IMR-90 (cell line): ENCODE data around the gene IP6K2. TPM values are rescaled to one million over a fixed set of nuclear protein-coding genes. Genes with fewer than 3 reads are reported as not detected.

Experiments
- ATAC-seq: fragments of 200-7000 bp; cut with Tn5 transposase; 2 replicates; pipeline ENCODE4 v1.9.1; 2020; ENCODE audit warnings: low read depth, mild to moderate bottlenecking, moderate library complexity
- BruUV-seq: library from RNA; stranded (reverse); fragments of 400-500 nt; replicated peaks from 2 replicates; lab custom pipeline; 2021; lab: Mats Ljungman, UMichigan
- CTCF ChIA-PET: fragments of 300-600 bp; formaldehyde crosslinking; extraction: SDS; loops from one replicate; lab custom pipeline; 2021; ENCODE audit warnings: antibody characterized with exemption; lab: Yijun Ruan, JAX
- POLR2A ChIA-PET: fragments of 300-600 bp; sonication (Branson Sonifier 250); formaldehyde crosslinking; loops from one replicate; lab custom pipeline; 2022; ENCODE audit warnings: antibody characterized with exemption; ENCODE audit not compliant: unreplicated experiment; lab: Charles Lee
- DNase-seq: peaks from one replicate; pipeline ENCODE4 v3.0.0; 2013
- H2AFZ ChIP-seq: replicated peaks from 2 replicates; pipeline ENCODE3; 2013; ENCODE audit warnings: low read length, mild to moderate bottlenecking; ENCODE audit not compliant: poor library complexity
- H2AK5ac ChIP-seq: 2 replicates; pipeline ENCODE4 v1.6.1; 2013; ENCODE audit warnings: low read depth, low read length, inconsistent platforms
- H2AK9ac ChIP-seq: replicated peaks from 2 replicates; pipeline ENCODE3; 2013; ENCODE audit warnings: mild to moderate bottlenecking, low read depth, low read length, moderate library complexity; ENCODE audit not compliant: poor library complexity
- H2BK120ac ChIP-seq: 2 replicates; pipeline ENCODE4 v1.6.1; 2013; ENCODE audit warnings: low read depth, low read length, inconsistent platforms
- H2BK15ac ChIP-seq: 3 replicates; pipeline ENCODE4 v1.6.1; 2013; ENCODE audit warnings: low read depth, low read length, inconsistent platforms
- H2BK20ac ChIP-seq: 2 replicates; pipeline ENCODE4 v1.6.1; 2013; ENCODE audit warnings: low read depth, mild to moderate bottlenecking, inconsistent platforms, low read length, moderate library complexity
- H2BK5ac ChIP-seq: 2 replicates; pipeline ENCODE4 v1.6.1; 2013; ENCODE audit warnings: mild to moderate bottlenecking, low read depth, low read length, inconsistent platforms; ENCODE audit not compliant: poor library complexity, severe bottlenecking
- H3K14ac ChIP-seq: replicated peaks from 2 replicates; pipeline ENCODE4 v1.6.1; 2013; ENCODE audit warnings: low read depth, low read length, inconsistent platforms
- H3K18ac ChIP-seq: 2 replicates; pipeline ENCODE4 v1.6.1; 2013; ENCODE audit warnings: low read depth, low read length, control low read depth
- H3K23ac ChIP-seq: 2 replicates; pipeline ENCODE4 v1.6.1; 2013; ENCODE audit warnings: low read depth, low read length, inconsistent platforms
- H3K27ac ChIP-seq: 2 replicates; pipeline ENCODE4 v1.5.1; 2013; ENCODE audit warnings: mild to moderate bottlenecking, control low read depth, low read length; ENCODE audit not compliant: insufficient read depth
- H3K27me3 ChIP-seq: 2 replicates; pipeline ENCODE4 v1.6.1; 2013; ENCODE audit warnings: low read length; ENCODE audit not compliant: control insufficient read depth, insufficient read depth
- H3K36me3 ChIP-seq: 2 replicates; pipeline ENCODE4 v1.6.1; 2013; ENCODE audit warnings: low read length, mixed read lengths; ENCODE audit not compliant: control insufficient read depth, insufficient read depth
- H3K4ac ChIP-seq: 2 replicates; pipeline ENCODE4 v1.6.1; 2013; ENCODE audit warnings: low read depth, low read length, inconsistent platforms
- H3K4me1 ChIP-seq: 2 replicates; pipeline ENCODE4 v1.6.1; 2013; ENCODE audit warnings: low read length, mixed read lengths; ENCODE audit not compliant: control insufficient read depth, insufficient read depth
- H3K4me2 ChIP-seq: 2 replicates; pipeline ENCODE4 v1.6.1; 2013; ENCODE audit warnings: low read depth, mild to moderate bottlenecking, control low read depth, low read length, moderate library complexity
- H3K4me3 ChIP-seq: 2 replicates; pipeline ENCODE4 v1.5.1; 2013; ENCODE audit warnings: low read depth, mild to moderate bottlenecking, control low read depth, low read length, moderate library complexity; ENCODE audit not compliant: insufficient read depth
- H3K56ac ChIP-seq: 2 replicates; pipeline ENCODE4 v1.6.1; 2013; ENCODE audit warnings: low read length, inconsistent platforms; ENCODE audit not compliant: insufficient read depth; ENCODE audit errors: extremely low read depth
- H3K79me1 ChIP-seq, 2 experiments: 2 replicates each; pipeline ENCODE4 v1.6.1; 2013; ENCODE audit warnings: low read length in 2 of 2, inconsistent platforms in 1 of 2, low read depth in 1 of 2
- H3K9ac ChIP-seq: 2 replicates; pipeline ENCODE4 v1.6.1; 2013; ENCODE audit warnings: low read depth, low read length, control low read depth
- H3K9me1 ChIP-seq: 2 replicates; pipeline ENCODE4 v1.6.1; 2013; ENCODE audit warnings: low read length, inconsistent platforms; ENCODE audit not compliant: insufficient read depth
- H3K9me3 ChIP-seq: 2 replicates; pipeline ENCODE4 v1.6.1; 2013; ENCODE audit warnings: low read length; ENCODE audit not compliant: control insufficient read depth, insufficient read depth
- H4K20me1 ChIP-seq: 2 replicates; pipeline ENCODE4 v1.6.1; 2013; ENCODE audit warnings: low read length, inconsistent platforms; ENCODE audit not compliant: insufficient read depth
- H4K5ac ChIP-seq: 2 replicates; pipeline ENCODE4 v1.6.1; 2013; ENCODE audit warnings: mild to moderate bottlenecking, low read depth, low read length, control low read depth
- H4K8ac ChIP-seq, 2 experiments: 2 replicates each; pipeline ENCODE4 v1.6.1; 2013; ENCODE audit warnings: low read depth in 2 of 2, low read length in 2 of 2, control low read depth in 1 of 2, inconsistent platforms in 1 of 2
- H4K91ac ChIP-seq: 2 replicates; pipeline ENCODE4 v1.6.1; 2013; ENCODE audit warnings: low read depth, low read length, inconsistent platforms; ENCODE audit not compliant: insufficient read depth
- CHD1 ChIP-seq: IDR thresholded peaks from 2 replicates; pipeline ENCODE4 v1.6.1; 2012; ENCODE audit warnings: low read depth, low read length, improper control_type of control experiment
- WGBS, 2 experiments: methylation state at CpG; one replicate each; pipeline versions ENCODE4 v1.1.5 to v1.1.7; 2013; ENCODE audit warnings: missing lambda C conversion rate in 2 of 2; ENCODE audit not compliant: insufficient read length in 1 of 2; ENCODE audit errors: extremely low coverage in 2 of 2; 5-methylcytosine and 5-hydroxymethylcytosine counted together
- dilution Hi-C: fragments of 300-500 bp; cut with HindIII; formaldehyde crosslinking; loops from one replicate; pipeline ENCODE4 v1.14.3; 2018; ENCODE audit warnings: low sequenced_read_pairs; ENCODE audit not compliant: unreplicated experiment
- in situ Hi-C: fragments of 300-500 bp; cut with MboI; formaldehyde crosslinking; loops from 3 replicates; pipeline ENCODE4 v1.14.3; 2019; ENCODE audit warnings: low sequenced_read_pairs, inconsistent platforms, mixed read lengths
- intact Hi-C: fragments of 100-400 bp; cut with micrococcal nuclease; formaldehyde crosslinking; loops from 2 replicates; pipeline ENCODE4 v1.10.0; 2022
- microRNA-seq, 2 experiments: library from miRNA; stranded (forward) in 1 of 2; unstranded in 1 of 2; fragments of 10-50 nt in 1 of 2; fragments of <30 nt in 1 of 2; gene quantifications in 1 of 2; microRNA quantifications in 1 of 2; one replicate each; pipeline versions ENCODE3 to v1.1.0; 2013 to 2020; ENCODE audit not compliant: insufficient read depth in 1 of 2, insufficient read length in 1 of 2, unreplicated experiment in 1 of 2
- polyA plus RNA-seq, 3 experiments: library from polyadenylated mRNA; depleted of rRNA; stranded (reverse); fragments of >200 nt; gene quantifications; 2 replicates each; pipeline ENCODE4 v1.2.3, GENCODE V29; 2012; ENCODE audit warnings: low replicate concordance in 1 of 3
- small RNA-seq, 5 experiments: library from RNA; depleted of rRNA; stranded (forward); fragments of <200 nt; gene quantifications; one replicate each; pipeline ENCODE3, GENCODE V24; 2012
- total RNA-seq: library from RNA; depleted of rRNA; stranded (reverse); fragments of >200 nt; gene quantifications from 2 replicates; pipeline ENCODE4 v1.2.3, GENCODE V29; 2012; rRNA removed

Gene IP6K2
- total and polyA plus RNA-seq, 2 of the 4 experiments (the other 2 are of a cell fraction): 73.7 to 169 TPM

- H4K8ac ChIP-seq: no peak overlapping the region
- no peak overlapping the region for H3K4ac ChIP-seq
- no peak overlapping the region for H2BK5ac ChIP-seq
- dilution Hi-C loops (no loop called here), in situ Hi-C loops (no loop called here), intact Hi-C loops (loop anchor here (10.0 kb wide), 1 partner anchor 195 kb away; the partner anchor contains the start of genes ATRIP, CCDC51 and TMA7)
- no peak overlapping the region for H3K27ac ChIP-seq
- H3K4me3 ChIP-seq: no peak overlapping the region
- no peak overlapping the region for H3K4me2 ChIP-seq
- no peaks in the 10 kb centered on the region for H3K9me1 ChIP-seq
- no peak overlapping the region for H3K23ac ChIP-seq
- DNase-seq (no peak), ATAC-seq (no peak)
- peaks cover 7% of the 10 kb centered on the region for H3K4me1 ChIP-seq
- WGBS, 2 experiments: 77% methylated on average over 27 of the region's 38 CpGs; no CpG with 5 or more reads in 1 of the 2 experiments
- no peak overlapping the region for H2AFZ ChIP-seq
- H2AK9ac ChIP-seq: no peak overlapping the region
- H4K5ac ChIP-seq: no peak overlapping the region
- ChIA-PET POLR2A (no interaction called here), CTCF (no interaction called here)
- no peaks in the 10 kb centered on the region for H3K9me3 ChIP-seq
- BruUV-seq: no TSS peak
- H3K36me3 ChIP-seq: peaks cover 4% of the 10 kb centered on the region; the same call in 1 of the 2 replicates
- H3K9ac ChIP-seq: no peak overlapping the region
- no peak overlapping the region for H2BK20ac ChIP-seq
- H2AK5ac ChIP-seq: no peak overlapping the region
- no peak for TF ChIP-seq CHD1
- no peak overlapping the region for H4K91ac ChIP-seq
- no peak overlapping the region for H3K14ac ChIP-seq
- peaks cover 14 to 19% of the 10 kb centered on the region in 2 experiments; a peak in 3 of 4 replicates for H3K79me1 ChIP-seq
- no peaks in the 10 kb centered on the region for H3K27me3 ChIP-seq
- H2BK120ac ChIP-seq: no peak overlapping the region
- no peak overlapping the region for H2BK15ac ChIP-seq
- peaks cover 2% of the 10 kb centered on the region for H4K20me1 ChIP-seq
- no peak overlapping the region for H3K18ac ChIP-seq
- no peak overlapping the region for H3K56ac ChIP-seq
These were observed 76.9 kb downstream of the IP6K2 start for GRCh38 chr3:48639944-48640606.

Small RNA genes within 50 kb of the gene (microRNA-seq; reads per million reads assigned to microRNA genes)
- not detected for gene AC141002.1 (ENCODE audit: insufficient read depth, insufficient read length)
- gene MIR4793 (ENCODE audit: unreplicated experiment): not detected

Small RNA genes within 50 kb of the gene (small RNA-seq; reads per million reads assigned to genes)
- 0 reads per million in 5 experiments for gene AC141002.1

Other genes starting within 250 kb of the IP6K2 start
- 82.3 and 88.6 TPM in 2 replicates for gene SHISA5, start 213.0 kb downstream of the IP6K2 start, total RNA-seq
- 162 and 181 TPM in 2 replicates for gene SHISA5, start 213.0 kb downstream of the IP6K2 start, polyA plus RNA-seq (2012; rRNA removed)
- gene PFKFB4, start 160.4 kb downstream of the IP6K2 start, total RNA-seq: 16.1 and 17.0 TPM in 2 replicates
- gene PFKFB4, start 160.4 kb downstream of the IP6K2 start, polyA plus RNA-seq (2012; rRNA removed): 14.8 and 16.9 TPM in 2 replicates
- 0.54 and 0.56 TPM in 2 replicates for gene UCN2, start 153.4 kb downstream of the IP6K2 start, total RNA-seq
- 2.3 and 2.7 TPM in 2 replicates for gene UCN2, start 153.4 kb downstream of the IP6K2 start, polyA plus RNA-seq (2012; rRNA removed)
- gene COL7A1, start 121.9 kb downstream of the IP6K2 start, total RNA-seq: 3.1 and 4.1 TPM in 2 replicates
- gene COL7A1, start 121.9 kb downstream of the IP6K2 start, polyA plus RNA-seq (2012; rRNA removed): 20.3 and 23.2 TPM in 2 replicates
- 952 and 1,365 TPM in 2 replicates for gene UQCRC1, start 107.6 kb downstream of the IP6K2 start, total RNA-seq
- gene UQCRC1, start 107.6 kb downstream of the IP6K2 start, polyA plus RNA-seq (2012; rRNA removed): 410 and 474 TPM in 2 replicates
- gene TMEM89, start 95.5 kb downstream of the IP6K2 start, total RNA-seq: not detected in 2 replicates
- gene TMEM89, start 95.5 kb downstream of the IP6K2 start, polyA plus RNA-seq (2012; rRNA removed): 0.15 TPM in 1 of 2 replicates, not detected in the other
- gene SLC26A6, start 81.8 kb downstream of the IP6K2 start, total RNA-seq: 11.7 and 11.8 TPM in 2 replicates
- gene SLC26A6, start 81.8 kb downstream of the IP6K2 start, polyA plus RNA-seq (2012; rRNA removed): 31.4 and 34.3 TPM in 2 replicates
- gene CELSR3, start 54.3 kb downstream of the IP6K2 start, total RNA-seq: 0.18 and 0.28 TPM in 2 replicates
- 0.59 and 0.63 TPM in 2 replicates for gene CELSR3, start 54.3 kb downstream of the IP6K2 start, polyA plus RNA-seq (2012; rRNA removed)
- 21.0 and 21.9 TPM in 2 replicates for gene NCKIPSD, start 31.3 kb downstream of the IP6K2 start, total RNA-seq
- gene NCKIPSD, start 31.3 kb downstream of the IP6K2 start, polyA plus RNA-seq (2012; rRNA removed): 38.3 and 42.3 TPM in 2 replicates
- gene PRKAR2A, start 130.7 kb upstream of the IP6K2 start, total RNA-seq: 48.2 and 53.0 TPM in 2 replicates
- 10.2 and 11.3 TPM in 2 replicates for gene PRKAR2A, start 130.7 kb upstream of the IP6K2 start, polyA plus RNA-seq (2012; rRNA removed)
- gene SLC25A20, start 181.7 kb upstream of the IP6K2 start, total RNA-seq: 27.1 and 29.2 TPM in 2 replicates
- 21.8 and 23.8 TPM in 2 replicates for gene SLC25A20, start 181.7 kb upstream of the IP6K2 start, polyA plus RNA-seq (2012; rRNA removed)
- gene ARIH2, start 201.6 kb upstream of the IP6K2 start, total RNA-seq: 73.0 and 93.7 TPM in 2 replicates
- 54.0 and 62.3 TPM in 2 replicates for gene ARIH2, start 201.6 kb upstream of the IP6K2 start, polyA plus RNA-seq (2012; rRNA removed)